CD4-positive, alpha-beta T cell treated with Interleukin-15 for 1 hour (primary cell): ENCODE data around the gene KLHDC7B.
"Not testable (repeated sequence)": the region's sequence is repeated elsewhere in the genome, so short reads cannot be mapped to it uniquely, and the experiment has no call there.

ENCODE experiments used
- DNase-seq: peaks from one replicate; pipeline ENCODE4 v3.0.0-alpha.2; 2020

Gene KLHDC7B

DNA sequence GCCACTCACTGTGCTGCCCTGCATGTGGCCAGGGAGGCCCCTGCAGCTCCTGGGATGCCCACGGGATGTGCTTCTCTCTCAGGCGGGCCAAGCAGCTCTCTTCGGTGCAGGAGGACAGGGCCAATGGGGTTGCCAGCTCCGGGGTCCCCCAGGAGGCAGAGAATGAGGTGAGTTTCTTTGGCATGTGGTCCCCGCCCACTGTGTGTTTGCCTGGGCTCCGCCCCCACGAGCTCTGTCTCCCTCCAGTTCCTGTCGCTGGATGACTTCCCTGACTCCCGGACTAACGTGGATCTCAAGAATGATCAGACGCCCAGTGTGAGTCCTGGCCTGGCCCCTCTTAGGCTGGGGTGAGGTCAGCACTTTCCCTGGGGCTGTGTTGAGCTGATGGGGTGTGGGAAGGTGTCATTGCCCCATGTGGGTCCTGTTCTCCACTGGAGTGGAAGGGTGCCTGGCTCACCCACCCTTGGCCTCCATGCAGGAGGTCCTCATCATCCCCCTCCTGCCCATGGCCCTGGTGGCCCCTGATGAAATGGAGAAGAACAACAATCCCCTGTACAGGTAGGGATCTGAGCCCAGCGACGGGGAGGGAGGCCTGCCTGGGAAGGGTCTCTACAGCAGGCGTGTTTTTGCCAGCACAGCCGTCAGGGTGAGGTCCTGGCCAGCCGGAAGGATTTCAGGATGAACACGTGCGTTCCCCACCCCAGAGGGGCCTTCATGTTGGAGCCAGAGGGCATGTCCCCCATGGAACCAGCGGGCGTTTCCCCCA, 28.0 kb upstream of the KLHDC7B start:
- DNase-seq, result no peak

DNA sequence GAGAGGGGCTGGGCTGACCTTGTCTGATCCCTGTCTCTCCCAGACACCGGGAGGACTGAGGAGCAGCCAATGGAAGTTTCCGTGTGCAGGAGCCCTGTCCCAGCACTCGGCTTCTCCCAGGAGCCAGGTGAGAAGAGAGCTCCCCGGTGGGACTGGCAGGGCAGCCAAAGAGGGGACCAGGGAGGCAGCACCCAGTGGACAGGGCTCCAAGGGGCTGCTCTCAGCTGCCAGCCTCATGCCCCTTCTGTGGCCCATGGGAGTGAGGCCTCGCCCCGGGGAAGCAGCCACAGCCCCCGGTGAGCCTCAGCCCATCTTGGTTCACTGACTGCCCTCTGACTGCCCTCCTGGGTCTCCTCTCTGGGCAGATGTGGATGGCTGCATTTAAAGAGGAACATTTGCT, 27.1 kb upstream of the KLHDC7B start:
- no peak for DNase-seq

DNA sequence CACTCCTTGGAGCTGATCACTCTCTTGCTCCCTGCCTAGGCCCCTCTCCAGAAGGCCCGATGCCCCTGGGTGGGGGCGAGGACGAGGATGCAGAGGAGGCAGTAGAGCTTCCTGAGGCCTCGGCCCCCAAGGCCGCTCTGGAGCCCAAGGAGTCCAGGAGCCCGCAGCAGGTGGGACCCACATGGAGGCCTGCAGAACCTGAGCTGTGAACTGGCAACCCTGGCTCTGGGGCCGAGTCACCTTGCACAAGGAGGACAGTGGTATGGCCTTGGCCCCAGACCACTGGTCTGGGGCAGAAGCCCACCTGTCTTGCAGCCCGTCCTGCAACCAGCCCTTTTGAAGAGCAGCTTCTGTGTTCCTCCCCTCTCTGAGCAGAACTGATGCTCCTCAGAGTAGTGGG, 26.5 kb upstream of the KLHDC7B start:
- no peak for DNase-seq

DNA sequence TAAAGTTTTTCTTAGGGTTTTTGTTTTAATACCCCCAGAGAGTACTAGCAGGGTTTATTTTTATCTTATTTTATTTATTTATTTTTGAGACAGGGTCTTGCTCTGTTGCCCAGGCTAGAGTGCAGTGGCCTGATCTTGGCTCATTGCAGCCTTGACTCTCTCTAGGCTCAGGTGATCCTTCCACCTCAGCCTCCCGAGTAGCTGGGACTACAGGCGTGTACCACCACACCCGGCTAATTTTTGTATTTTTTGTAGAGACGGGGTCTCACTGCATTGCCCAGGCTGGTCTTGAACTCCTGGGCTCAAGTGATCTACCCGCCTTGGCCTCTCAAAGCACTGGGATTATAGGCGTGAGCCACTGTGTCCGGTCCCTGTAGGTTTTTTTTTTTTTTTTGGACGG, 25.5 kb upstream of the KLHDC7B start:
- not testable (repeated sequence) for DNase-seq

DNA sequence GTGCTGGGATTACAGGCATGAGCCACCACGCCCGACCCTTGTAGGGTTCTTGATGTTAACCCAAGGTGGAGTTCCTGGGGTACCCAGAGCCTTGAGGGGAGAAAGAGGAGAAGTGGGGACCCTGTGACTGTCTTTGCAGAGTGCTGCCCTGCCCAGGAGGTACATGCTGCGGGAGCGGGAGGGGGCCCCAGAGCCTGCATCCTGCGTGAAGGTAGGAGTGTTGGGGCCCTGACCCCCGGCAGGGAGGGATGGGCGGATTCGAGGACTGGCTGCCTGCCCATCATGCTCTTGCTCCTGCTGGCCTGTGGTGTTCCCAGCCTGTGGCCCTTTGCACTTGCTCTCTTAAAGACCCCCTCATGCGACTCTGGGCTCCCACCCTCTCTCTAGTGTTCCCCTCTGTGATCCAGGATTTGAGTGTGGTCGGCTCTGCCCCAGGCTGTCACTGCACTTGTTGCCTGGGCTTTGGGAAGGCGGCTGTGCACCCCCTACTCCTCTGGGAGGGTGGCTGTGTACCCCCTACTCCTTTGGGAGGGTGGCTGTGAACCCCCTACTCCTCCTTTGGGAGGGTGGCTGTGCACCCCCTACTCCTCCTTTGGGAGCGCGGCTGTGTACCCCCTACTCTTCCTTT, 24.8 kb upstream of the KLHDC7B start:
- no peak for DNase-seq

DNA sequence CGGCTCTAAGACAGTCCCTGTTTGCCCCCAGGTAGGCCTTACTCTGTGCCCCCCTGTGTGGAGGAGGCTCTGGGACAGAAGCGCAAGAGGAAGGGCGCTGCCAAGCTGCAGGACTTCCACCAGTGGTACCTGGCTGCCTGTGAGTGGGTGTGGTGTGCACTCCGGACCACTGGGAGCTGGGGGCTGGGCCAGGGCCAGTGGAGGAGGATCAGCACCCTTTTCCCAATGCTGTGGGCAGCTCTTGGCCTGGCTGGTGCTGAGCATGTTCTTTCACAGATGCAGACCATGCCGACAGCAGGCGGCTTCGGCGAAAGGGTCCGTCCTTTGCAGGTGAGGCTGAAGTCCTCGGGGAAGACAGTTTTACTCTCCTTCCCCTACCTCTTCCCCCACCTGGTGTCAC, 24.0 kb upstream of the KLHDC7B start:
- no peak for DNase-seq

DNA sequence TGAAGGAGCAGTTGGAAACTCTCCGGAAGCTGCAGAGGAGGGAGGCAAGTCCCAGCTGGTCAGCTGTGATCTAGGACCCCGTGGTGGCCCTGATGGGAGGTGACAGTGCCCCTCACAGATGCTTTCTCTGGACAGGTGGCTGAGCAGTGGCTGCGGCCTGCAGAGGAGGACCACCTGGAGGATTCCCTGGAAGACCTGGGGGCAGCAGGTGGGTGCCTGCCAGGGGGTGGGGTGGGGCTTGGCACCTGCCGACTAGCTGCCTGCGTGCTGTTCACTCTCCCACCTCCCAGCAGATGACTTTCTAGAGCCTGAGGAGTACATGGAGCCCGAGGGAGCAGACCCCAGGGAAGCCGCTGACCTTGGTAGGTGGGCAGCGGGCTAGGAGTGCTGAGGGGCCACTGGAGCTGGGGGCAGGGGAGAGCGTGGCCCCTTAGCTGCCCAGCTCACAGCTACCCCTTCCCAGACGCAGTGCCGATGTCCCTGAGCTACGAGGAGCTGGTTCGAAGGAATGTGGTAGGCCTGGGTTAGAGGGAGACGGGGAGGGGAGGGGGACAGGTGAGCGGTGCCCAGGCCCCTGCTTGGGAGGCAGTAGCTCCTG, 23.4 kb upstream of the KLHDC7B start:
- DNase-seq, result no peak

DNA sequence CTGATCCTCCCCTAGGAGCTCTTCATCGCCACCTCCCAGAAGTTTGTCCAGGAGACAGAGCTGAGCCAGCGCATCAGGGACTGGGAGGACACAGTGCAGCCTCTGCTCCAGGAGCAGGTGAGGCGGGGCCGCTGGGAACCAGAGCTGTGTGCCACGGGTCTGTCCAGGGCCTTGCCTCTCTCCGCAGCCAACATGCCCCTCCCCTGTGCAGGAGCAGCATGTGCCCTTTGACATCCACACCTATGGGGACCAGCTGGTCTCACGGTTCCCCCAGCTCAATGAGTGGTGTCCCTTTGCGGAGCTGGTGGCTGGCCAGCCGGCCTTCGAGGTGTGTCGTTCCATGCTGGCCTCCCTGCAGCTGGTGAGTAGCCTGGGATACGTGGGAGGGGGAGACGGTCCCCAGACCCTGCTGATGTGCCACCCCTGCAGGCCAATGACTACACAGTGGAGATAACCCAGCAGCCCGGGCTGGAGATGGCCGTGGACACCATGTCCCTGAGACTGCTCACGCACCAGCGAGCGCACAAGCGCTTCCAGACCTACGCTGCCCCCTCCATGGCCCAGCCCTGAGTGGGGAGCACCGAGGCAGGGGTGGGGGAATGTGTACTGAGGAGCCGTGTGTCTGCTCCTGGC, 22.8 kb upstream of the KLHDC7B start:
- no peak for DNase-seq

DNA sequence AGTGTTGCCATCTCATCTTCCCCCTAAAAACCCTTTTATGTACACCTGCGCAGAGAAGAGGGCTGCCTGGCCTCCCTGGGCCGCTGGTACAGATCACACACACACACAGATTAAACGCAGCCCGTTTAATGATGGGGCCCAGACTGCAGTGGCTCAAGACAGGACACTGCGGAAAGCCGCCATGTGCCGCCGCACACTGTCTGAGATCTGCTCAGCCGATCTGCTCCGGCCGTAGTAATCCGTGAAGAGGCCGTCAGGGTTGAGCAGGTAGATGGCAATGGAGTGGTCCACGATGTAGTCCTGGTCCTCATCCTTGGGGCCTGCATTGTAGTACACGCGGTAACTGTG, 22.3 kb upstream of the KLHDC7B start:
- no peak for DNase-seq

DNA sequence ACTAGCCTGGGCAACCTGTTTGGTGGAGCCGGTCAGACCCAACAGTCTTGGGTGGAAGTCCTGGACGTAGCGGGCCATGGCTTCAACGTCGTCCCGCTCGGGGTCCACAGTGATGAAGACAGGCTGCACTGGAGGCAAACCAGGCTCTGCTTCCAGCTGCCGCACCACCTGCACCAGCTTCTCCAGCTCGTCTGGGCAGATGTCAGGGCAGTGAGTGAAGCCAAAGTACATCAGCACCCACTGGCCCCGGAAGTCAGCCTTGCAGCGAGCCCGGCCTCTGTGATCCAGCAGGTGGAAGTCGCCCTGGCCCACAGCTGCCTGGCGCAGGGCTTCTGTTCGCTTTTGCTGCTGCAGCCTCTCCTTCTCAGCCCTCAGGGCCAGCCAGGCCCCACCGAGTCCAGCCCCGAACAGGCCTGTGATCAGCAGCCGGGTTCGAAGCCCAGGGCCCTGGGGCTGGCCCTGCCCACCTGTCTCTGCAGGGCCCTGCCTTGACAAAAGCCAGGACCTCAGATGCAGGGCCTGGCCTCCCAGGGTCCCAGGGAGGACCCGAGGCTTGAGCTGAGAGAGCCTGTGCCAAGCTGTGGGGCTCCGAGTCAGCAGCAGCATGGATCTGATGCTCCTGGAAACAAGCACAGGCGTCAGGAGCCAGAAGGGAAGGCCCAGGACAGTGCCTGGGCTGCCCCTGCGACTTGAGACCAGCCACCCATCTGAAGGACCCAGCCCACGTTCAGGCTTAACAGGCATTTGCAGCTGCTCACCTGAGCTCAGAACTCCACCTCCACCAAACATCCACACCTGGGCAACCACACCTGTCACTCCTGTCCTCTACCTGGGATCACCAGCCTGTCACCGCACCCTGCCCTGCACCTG, 21.7 kb upstream of the KLHDC7B start:
- DNase-seq, result no peak

DNA sequence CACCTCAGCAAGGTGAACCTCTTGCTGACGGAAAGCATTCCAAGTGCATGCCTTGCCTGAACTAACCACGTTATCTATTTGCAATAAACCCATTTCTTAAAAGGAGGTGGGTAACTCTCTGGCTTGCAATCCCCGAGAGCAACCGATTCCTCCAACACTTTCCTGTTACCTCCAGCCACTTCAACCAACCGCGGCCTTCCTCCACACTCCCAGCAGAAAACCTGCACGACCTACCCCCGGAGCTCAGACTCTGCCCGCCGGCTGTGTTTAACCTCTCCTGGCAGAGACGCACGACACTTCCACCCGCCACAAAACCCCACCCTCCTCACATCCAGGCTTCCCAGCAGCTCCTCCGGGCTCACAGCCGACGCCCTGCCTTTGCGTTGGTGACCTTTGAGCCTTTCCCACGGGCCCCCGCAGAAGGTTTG, 21.0 kb upstream of the KLHDC7B start:
- no peak for DNase-seq

DNA sequence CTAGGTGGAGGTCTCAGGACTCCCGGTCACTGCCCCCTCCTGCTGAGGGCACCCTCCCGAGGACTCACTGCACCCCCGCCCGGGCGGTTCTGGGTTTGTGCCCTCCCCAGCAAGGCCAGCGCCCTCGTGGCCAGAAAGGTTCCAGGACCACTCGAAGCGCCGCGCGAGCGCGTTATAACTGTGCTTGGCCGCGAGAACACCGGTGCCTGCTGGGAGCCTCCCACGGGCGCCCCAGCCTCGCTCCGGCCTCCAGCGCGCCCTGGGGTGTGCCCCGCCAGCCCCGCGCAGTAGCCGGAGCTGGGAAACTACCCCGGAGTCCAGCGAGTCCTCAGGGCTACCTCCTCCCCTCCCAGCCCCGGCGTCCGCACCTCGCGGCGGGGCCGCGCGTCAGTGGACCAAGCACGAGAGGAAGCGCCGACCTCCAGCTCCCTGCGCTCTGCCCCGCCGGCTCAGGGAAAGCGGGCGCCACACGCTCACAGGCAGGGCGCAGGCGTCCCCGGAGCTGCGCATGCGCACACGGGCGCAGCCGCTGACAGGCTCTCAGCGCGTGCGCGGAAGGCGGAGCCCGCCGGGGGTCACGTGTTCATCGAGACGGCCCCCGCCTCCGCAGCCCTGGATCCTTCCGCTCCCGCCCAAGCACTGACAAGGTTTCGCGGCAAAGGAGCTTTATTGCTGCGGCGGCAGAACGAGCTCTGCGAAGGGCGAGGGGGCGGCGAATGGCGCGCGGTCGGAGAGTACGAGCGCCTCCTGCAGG, 20.4 kb upstream of the KLHDC7B start, which contains the start of gene SCO2:
Gene SCO2, minus strand, starts transcription at position 495 of the 754 bp plus-strand sequence. CDS start 1,187 bp downstream, outside the sequence.
- peak; percentile 97 for DNase-seq

DNA sequence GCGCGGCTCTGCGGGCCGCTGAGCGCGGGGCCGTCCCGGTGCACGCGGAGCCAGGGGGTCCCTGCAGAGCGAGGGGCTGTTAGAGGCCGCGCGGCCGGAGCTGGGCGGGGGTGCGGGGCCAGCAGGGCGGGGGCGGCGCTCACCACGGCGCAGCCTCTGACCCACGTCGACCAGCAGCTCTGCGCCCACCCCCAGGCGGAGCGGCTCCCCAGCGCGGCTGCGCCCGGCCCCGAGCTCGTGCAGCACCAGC, 19.9 kb upstream of the KLHDC7B start:
- DNase-seq, result no peak

DNA sequence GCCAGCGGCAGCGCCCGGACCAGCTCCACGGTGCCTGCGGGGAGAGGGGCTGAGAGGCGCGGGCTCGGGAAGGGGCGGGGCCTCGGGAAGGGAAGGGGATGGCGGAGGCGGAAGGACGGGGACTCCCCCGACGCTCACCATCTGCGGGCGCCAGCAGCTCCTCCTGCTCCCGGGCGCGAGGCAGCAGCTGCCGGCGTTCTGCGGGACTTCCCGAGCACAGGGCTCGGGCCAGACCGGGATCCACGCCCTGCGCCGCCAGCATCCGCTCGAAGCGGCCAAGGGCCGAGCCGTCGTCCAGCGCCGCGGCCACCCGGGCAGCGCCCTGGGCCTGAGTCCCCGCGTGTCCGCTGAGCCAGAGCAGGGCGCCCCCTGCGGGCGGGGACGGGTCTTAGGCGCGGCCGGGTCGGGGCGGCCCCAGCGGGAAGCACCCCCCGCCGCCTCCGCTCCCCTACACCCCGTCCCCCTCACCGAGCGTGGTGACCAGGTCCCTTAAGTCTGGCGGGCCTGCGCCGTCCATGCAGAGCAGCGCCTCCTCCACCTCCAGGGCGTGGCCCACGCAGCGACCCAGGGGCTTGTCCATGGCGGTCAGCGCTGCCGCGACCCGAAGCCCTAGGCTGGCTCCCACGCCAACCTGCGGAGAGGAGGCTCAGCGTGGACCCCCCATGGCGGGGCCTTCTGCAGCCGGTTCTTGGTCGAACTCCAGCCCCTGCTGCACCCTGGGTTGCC, 19.4 kb upstream of the KLHDC7B start:
- peak; percentile 86 for DNase-seq

DNA sequence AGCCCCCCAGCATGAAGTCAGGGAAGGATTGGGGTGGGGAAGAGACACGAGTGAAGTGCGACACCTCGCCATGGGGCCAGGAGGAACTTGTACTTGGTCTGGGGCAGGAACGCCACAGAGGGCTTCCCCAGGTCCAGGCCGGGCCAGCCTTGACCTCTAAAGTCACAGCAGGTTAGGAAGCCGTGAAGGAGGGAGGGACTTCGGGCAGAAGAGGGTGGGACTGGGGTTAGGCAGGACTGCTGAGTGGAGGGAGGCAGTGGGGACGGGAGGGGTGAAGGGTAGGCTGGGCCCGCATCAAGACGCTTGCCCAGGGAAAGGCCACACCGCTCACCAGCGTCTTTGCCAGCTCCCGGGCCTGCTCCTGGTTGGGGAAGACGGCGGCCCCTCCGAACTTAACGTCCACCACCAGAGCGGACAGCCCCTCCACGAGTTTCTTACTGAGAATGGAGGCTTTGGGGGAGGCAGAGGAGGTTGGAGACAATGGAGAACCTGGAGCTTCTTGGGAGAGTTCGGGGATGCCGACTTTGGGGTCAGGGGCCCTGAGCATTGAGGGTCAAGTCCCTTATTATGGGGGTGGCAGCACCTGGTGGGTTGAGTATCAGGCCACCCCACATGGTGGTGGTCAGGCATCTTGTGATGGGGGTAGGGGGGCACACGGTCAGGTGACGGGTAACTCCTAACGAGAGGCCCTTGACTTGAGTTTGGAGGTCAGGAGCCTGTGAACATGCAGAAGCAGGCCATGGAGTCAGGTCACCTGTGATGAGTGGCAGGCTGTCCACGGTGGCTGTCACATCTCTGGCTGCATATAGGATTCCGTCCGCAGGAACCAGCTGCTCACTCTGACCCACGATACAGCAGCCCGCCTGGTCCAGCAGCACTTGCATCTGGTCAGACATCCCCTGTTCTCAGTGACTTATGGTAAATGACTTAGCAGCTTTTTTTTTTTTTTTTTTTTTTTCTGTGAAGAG, 18.6 kb upstream of the KLHDC7B start:
- DNase-seq, result peak; percentile 74

DNA sequence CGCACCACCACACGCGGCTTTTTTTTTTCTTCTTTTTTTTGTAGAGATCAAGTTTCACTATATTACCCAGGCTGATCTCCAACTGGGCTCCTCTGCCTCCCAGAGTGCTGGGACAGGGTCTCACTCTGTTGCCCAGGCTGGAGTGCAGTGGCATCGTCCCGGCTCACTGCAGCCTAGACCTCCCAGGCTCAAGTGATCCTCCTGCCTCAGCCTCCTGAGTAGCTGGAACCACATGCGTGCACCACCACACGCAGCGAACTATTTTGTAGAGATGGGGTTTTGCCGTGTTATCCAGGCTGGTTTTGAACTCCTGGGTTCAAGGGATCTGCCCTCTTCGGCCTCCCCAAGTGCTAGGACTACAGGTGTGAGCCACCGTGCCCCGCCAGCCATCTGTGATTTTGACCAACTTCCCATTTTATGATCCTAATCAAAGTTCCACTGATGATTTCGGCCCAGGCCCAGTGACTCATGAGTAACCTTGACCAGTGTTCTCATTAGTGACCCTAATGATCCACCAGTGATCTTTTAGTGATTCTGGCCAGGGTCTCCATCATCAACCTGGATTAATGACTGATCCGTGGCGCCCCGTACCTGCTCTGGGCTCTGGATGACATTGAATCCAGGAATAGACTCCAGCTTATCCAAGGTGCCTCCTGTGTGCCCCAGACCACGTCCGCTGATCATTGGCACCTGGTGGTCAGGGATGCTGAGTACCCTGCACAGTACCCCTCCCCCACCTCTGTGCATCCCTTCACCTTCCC, 17.6 kb upstream of the KLHDC7B start:
- DNase-seq, result no peak

DNA sequence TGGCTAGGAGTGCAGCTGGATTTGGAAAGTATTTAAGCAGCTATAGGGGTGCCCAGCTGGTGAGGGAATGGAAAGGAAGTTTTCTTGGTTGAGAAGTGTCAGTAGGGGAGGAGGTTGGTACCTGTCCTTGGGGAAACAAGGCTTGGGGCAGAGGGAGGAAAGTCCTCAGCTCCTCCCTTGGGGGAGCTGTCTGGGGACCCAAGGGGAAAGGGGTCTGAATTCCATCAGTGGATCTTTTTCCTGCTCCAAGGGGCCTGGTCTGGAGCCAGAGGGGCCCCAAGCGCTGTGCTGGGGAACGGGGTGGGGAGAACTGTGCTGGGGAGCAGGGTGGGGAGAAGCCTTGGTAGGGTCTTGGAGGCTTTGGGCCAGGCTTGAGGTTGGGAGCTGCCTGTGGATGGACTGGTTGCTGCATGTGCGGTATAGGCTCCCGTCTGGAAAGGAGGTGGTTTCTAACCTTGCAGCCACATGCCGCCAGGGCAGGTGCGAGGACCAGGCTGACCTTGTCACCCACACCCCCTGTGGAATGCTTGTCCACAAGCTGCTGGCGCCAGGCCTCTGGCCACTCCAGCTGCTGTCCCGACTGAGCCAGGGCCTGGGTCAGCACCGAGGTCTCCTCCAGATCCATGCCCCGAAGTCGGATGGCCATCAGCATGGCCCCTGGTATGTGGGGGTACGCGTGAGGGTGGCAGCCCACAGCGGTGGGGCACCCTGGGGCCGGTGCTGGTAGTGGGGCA, 16.9 kb upstream of the KLHDC7B start:
- DNase-seq, result no peak

DNA sequence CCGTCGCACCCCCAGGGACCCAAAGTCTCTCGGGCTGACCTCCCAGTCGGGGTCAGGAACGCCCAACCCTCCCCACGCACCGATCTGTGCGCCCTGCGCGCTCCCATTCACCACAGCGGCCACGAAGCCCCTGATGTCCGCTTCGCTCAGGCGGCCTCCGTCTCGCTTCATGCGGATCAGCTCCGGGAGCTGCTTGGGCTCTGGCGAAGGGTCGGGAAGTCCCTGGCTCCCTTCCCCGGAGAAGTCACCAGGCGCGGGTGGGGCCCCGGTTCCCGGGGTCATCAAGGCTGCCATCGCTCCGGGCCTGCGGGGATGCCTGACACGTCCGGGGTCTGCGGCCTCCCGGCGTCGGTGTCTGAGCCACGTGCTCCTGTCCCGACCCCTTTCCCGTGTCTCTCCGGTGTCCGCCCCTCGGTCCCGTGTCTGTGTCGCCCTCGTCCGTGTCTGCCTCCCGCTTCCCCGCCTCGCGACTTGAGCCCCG, 16.2 kb upstream of the KLHDC7B start:
- no peak for DNase-seq
